Measurements from ENCODE around the gene REEP6.
A peak's percentile ranks its signal among the peaks of the same experiment; 100 is the strongest.

Gene REEP6

DNA sequence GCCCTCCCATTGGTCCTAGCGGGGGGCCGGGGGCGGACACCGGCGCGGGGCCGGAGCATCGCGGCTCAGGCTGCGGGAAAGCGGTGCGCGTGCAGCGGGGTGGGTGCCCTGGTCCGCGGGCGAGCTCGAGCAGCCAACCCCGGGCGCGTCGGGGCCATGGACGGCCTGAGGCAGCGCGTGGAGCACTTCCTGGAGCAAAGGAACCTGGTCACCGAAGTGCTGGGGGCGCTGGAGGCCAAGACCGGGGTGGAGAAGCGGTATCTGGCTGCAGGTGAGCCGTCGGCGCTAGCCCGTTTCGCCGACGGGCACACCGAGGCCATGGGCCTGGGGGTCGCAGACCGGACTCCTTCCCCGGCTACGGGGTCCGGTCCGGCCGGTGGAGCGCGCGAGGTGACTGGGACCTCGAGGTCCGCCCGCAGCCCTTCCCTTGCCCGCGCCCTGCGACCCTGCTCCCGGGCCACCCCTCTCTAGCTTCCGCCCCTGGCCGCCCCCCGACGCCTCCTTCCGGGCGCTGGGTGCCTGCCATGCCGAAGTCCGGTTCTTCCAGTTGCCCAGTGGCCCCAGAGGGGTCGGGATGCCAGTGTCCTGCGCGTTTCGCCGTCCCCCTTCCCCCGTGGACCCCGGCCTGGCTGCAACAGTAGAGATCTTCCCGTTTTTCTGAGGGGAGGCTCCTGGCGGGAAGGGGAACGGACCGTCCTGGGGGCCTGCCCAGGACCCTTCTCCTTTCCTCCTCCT is at the start of gene REEP6:
REEP6 (plus strand) TSS at position 68 of the 735 bp plus-strand sequence; CDS start at position 157, 89 bp downstream.
- no peak for DNase-seq

DNA sequence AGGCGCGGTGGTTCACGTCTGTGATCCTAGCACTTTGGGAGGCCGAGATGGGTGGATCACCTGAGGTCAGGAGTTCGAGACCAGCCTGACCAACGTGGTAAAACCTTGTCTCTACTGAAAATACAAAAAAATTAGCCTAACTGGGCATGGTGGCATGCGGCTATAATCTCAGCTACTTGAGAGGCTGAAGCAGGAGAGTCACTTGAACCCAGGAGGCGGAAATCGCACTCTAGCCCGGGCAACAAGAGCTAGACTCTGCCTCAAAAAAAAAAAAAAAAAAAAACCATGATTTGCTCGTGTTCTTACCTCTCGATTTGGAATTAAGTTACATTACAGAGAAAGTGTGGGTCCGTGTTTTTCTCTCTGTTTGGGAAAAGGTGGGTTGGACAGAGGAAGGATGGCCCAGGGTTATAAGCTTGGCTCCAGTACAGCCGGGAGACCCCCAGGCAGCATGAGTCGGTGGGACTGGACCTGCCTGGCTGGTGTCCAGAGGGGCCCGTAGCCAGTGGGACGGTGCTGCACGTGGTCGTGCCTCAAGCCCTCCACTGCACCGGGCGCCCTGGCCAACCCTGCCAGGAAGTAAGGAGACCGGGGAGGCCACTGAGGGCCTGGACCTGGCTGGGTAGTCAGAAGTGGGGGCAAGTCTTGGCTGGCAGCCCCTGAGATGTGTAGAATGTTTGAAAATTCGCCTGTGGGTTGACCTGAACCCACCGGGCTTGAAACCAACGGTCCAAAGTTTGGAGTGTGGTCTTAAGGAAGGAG is 49.1 kb upstream of the REEP6 start:
- no peak for DNase-seq

DNA sequence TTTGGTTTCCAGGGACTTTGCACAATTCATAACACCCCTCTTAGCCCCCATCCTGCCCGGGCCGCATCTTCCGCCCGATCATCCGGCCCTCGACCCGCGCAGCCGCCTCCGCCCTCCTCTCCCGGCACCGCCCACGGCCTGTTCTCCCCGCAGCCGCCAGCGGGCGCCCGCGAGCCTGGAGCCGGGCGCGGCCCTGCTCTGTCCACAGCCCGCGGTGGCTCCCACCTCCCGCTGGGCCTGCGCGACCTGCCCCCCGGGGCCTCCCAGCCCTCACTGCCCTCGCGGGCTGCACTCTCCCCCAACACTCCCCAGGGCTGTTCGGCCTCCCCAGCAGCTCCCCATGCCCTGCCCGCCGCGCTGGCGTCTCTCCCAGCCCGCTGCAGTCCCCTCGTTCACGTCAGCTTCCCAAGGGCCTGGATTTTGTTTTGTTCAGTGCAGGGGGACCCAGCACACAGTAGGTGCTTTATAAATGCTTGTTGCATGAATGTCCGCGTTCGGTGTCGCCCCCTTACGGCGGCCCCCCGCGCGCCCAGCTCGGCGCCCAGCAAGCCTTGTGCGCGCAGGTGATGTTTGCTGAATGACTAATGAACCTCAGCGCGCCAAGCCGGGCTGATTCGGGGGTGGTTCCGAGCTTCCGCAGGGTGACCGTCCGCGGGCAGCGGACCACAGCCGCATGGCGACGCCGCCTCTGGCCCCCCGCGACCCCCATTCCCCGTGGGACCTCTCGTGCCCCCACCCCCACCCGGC is 45.6 kb upstream of the REEP6 start:
- peak; percentile 27 for DNase-seq

DNA sequence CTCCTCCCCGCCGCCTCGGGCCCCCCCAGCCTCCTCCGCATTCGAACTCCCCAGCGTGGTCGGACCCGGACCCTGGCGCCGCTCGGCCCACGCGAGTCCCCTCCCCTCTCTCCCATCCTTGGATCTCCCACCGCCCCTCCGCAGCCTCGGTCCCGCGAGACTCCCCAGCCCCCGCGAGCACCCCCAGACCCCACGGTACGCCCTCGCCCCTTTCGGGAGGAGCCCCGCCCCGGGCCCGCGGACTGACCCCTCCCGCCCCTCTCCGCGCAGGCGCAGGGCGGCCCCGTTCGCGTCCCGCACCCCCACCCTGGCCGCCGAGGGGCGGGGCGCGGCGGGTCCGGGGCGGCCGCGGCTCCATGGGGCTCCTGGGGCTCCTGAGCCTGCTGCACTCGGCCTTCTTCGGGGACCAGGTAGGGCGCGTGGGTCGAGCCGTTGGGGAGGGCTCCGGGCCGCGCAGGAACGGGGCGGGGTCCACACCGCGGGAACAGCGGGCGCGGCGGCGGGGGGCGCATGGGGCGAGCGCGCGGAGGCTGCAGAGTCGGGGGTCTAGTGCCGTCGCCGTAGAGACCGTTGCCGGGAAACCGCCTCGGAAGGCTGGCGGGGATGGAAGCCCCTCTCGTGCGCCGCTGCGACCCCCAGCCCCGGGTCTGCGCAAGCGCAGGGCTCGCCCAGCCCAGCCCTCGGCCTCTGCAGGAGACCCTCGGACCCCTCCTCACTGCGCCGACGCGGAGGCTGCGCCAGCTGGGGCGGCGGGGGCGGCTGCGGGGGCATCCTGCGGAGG is 44.9 kb upstream of the REEP6 start:
- DNase-seq, result peak; percentile 25

DNA sequence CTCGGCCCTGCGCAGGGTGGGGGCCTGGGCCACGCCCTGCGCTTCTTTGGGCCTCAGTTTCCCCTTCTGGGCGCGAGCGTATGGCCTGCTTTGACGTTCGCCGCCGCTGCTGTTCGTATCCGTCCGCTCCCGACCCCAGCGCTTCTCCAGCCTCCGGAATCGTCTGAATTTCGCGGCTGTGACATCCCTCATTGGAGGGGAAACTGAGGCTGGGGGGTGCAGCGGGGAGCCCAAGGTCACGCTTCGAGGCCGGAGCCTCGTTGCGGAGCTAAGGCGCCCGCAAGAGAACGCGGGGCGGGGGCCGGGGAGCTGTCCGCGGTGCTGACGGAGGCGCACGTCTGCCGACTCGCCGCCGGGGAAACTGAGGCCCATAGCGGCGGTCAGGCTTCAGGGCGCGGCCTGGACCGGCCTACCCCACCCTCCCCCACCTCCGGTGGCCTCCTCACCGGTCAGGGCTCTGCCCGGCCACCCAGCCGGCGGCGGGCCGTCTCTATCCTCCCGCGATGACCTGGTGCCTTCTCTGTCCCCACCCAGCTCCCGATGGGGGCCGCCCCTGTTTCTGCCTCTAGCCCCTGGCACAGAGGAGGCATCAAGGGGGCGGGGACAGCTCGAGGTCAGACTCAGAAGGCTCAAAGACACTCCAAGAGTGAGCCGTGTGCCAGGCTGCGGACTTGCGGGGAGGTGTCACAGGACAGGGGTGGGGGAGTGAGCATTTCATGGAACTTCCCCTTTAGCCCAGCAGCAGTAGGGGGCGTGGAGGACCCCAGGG is 44.1 kb upstream of the REEP6 start:
- DNase-seq, result no peak

DNA sequence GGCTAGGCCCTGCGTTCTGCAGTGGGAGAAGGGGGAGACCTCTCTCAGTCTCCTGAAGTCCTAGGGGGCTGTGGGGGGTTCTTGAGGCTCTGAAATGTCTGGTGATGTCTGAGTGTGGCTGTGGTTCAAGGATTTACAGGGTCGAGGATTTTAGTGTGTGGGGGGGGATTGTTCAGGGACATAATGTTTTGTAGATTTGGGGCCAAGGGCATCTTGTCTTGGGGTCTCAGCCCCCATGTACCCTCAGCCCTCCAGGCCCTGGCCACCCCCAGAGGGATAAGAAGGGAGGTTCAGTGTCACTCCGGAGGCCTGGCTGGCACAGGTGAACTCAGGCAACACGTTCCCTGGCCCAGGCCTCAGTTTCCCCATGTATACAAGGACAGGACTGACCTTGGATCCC is 43.5 kb upstream of the REEP6 start:
- DNase-seq, result no peak

DNA sequence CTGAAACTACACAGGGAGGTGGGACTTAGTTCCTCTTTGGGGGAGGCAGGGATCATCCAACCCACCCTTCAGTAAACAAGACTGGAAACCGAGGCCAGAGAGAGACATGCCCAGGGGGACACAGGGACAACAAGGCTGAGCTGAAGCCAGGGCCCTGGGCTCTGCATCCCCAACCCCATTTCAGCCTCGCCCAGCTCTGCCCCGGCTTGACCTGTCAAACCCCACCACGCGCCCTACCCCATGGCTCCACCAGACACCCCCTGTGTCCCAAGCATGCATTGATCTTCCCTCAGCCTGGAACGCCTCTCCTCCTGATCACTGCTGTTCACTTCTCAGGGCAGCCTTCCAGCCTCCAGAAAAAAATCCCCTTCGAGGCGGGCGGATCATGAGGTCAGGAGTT is 43.0 kb upstream of the REEP6 start:
- DNase-seq, result no peak

DNA sequence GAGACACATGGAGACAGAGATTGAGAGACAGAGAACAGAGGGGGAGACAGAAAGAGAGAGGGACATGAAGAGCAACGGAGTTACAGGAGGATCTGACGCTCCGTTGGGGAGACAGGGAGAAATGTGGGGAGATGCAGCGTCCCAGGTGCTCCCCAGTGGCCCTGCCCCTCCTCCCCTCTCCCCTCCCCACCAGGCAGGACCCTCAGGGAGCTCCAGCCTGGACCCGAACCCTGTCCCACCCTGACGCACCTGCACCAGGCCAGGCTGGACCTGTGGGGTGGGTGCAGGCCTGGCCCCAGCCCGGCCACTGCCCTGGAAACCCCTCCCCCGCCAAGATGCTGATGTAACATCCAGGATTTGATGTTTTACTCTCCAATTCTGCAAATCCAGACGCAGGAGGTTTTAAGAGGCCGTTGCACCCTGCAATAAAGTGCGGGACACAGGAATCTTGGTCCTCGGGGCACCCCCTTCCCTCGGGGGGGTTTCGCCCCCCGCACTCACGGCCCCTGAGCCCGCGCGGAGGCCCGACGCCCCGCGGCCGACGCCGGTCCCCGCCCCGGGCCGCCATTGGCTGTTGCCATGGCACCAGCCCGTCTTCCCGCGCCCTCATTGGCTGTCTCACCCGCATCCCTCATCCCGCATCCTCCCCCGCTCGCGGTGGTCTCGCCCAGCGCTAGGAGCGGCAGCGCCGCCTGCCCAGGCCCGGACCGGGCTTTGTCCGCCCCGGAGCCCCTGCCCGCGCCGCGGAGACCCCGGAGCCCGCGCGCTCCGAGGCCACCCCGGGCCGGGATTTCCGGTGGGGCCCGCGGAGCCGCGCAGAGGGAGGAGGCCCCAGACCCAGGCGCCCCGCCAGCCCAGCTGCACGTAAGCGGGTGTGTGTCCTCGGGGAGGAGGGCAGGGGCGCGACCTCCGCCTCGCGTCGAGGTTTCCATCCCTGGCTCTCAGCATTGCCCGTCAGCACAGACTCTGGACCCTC is 41.2 kb upstream of the REEP6 start, which contains the start of gene APC2:
APC2 (plus strand) TSS at position 655 of the 976 bp plus-strand sequence. CDS start 2,881 bp downstream, outside the sequence.
- no peak for DNase-seq

DNA sequence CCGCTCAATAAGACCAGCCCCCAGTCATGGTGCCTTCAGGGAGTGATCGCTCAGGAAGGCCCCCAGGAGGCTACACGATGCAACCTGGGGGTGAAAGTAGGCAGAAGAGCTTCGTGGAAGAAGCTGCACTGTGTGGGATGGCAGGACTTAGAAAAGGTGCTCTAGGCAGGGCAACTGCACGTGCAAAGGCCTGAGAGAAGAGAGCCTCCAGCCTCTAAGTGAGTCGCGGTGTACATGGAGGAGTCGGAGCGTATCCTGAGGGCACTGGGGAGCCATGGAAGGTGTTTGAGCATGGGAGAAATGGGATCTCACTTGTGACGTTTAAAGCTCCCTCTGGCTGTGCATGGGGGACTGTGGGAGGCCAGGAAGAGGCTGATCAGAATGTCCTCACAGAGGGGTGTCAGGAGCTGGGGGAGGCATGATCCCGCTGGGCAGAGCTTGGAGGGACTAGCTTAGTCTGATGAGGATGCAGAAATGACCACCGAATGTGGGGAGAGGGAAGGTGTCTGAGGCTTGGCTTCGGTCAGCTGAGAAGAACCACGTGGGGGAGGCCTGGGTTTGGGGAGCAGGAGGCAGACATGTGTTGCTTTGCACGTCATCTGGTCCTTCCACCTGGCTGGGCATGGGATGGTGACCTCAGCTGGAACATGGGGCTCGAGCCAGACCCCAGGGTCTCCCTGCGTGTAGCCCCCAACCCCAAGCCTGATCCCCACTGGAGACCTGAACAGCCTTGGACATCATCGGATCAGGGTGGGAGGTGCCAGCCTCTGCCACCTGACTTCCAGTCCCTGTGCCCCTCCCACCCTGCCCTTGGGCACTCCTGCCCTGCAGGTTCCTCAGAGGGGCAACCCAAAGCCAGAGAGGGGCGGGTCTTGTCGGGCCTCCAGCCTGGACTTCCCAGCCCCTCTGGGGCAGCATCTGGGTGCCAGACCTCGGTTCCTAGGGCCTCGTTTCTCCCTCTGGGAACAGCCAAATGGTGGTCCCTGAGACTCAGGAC is 39.9 kb upstream of the REEP6 start:
- no peak for DNase-seq

DNA sequence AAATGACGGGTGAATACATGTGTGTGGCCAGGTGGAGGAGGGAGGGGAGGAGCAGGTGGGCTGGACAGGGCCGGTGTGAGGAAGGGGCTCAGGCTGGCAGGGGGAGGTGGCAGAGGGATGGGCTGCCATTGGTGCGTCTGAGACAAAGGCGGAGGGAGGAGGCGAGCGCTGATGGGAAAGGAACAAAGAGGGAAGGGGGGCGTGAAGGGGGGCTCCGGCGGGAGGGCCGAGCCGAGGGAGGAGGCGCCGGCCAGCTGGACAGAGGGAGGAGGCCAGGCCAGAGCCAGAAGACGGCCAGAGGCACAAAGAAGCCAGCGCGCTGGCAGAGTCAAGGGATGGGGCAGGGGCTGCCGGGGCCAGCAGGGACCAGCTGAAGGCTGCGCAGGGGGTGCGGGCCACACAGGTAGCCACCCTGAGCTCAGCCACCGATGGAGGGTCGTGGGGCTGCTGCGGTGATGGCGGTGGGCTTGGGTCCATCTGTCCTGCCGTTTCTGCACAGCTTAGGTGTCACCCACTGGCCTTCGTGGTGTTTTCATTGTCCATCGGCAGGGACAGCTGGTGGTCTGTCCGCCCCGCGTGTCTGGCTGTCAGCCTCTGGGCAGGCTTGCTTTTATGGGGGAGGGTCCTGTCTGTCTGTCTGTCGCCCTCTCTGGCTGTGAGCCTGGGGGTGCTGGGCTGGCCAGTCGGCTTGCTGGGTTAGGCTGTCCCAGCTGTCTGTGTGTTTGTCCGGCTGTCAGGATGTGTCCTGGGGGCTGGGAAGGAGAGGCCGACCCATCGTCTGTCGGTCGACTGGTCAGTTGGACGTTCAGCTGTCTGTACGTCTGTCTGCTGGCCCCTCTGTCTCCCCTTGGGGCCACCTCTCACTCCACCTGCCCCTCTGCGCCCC is 38.8 kb upstream of the REEP6 start:
- no peak for DNase-seq

DNA sequence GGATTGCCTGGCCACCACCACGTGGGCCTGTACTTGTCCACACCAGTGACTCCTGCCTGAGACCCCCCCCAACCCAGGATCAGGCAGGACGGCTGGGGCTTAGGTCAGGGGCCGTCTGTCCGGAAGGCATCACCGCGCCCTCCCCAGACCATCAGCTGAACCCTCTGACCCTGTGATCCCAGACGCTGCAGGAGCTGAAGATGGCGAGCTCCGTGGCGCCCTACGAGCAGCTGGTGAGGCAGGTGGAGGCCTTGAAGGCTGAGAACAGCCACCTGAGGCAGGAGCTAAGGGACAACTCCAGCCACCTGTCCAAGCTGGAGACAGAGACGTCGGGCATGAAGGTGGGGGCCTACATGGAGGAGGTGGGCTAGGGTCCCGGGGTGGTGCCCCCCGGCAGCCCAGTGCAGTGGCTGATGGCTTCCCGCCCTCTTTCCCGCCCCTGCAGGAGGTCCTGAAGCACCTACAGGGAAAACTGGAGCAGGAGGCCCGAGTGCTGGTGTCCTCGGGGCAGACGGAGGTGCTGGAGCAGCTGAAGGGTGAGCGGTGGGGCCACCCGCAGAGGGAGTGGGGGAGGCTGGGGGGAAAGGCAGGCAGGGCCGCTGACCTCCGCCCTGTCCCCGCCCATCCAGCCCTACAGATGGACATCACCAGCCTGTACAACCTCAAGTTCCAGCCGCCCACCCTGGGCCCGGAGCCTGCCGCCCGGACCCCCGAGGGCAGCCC is 38.0 kb upstream of the REEP6 start:
- DNase-seq, result no peak

DNA sequence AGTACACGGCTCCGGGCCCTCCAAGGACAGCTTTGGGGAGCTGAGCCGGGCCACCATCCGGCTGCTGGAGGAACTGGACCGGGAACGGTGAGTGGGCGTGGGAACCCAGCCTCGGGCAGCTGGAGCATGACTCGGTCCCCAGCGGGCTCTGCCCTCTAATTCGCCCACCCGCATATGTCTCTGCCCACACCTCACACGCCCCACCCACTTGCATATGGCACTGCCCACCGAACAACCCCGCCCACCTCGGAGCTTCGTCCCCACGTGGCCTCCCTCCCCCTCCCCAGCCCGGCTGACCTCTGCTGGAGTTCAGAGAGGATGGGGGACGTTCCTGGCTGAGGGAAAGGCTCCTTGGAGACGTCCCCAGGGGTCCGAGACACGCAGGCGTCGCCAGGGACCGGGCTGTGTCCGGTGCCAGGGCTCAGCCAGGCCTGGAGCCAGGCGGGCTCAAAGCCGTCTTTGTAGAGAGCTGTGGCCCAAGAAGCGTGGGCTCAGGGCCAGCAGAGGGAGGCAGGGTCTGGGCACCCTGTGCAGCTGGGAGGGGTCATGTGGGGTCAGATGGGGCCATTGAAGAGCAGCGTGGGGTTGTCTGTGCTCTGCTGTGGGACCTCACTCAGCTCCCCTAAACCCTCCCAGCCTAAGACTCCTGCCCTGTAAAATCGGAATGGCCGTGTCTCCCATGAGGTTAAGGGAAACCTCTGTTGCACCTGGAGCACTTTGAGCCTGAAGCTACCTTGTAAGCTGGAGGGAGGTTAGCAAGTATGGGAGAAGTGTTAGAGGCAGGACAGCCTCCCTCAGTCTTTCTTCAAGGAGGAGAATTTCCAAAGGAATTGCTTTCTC is 37.2 kb upstream of the REEP6 start:
- DNase-seq, result peak; percentile 38

DNA sequence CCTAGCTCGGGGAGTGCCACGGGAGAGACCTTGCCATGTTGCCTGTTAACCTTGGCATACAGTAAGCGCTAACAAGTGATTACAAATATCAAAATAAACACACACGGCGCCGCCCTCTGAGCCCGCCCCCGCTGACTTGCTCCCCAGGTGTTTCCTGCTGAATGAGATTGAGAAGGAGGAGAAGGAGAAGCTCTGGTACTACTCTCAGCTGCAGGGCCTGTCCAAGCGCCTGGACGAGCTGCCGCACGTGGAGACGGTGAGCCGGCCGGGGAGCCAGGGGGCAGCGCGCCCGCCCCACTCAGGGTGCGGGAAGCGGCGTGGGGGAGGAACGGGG is 36.0 kb upstream of the REEP6 start:
- DNase-seq, result no peak

DNA sequence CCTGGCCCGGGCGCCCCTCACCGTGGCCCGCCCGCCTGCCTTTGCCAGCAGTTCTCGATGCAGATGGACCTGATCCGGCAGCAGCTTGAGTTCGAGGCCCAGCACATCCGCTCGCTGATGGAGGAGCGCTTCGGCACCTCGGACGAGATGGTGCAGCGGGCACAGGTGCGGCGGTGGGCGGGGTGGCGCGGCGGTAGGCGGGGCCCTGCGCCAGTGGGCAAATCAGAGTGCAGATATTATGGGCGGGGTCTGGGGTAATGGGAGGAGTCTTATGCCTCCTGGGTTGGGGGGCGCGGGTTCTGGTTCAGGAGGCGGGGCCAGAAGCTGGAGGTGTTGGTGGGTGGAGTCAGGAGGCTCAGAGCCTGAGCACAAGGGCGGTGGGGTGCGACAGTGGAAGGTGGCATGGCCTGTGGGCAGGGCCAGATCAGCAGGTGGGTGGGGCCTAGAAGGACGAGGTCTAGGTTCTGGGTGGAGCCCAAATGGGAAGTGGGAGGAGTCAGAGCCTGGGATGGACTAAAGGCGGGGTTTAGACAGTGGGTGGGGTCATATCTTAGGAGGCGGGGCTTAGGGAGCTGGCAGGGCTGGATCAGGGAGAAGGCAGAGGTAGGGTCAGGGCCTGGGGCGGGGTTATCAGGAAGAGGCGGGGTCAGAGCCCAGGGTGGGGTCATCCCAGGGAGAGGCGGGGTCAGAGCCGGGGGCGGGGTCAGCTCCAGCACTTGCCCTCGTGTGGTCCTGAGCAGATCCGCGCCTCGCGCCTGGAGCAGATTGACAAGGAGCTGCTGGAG is 35.5 kb upstream of the REEP6 start:
- peak; percentile 21 for DNase-seq

DNA sequence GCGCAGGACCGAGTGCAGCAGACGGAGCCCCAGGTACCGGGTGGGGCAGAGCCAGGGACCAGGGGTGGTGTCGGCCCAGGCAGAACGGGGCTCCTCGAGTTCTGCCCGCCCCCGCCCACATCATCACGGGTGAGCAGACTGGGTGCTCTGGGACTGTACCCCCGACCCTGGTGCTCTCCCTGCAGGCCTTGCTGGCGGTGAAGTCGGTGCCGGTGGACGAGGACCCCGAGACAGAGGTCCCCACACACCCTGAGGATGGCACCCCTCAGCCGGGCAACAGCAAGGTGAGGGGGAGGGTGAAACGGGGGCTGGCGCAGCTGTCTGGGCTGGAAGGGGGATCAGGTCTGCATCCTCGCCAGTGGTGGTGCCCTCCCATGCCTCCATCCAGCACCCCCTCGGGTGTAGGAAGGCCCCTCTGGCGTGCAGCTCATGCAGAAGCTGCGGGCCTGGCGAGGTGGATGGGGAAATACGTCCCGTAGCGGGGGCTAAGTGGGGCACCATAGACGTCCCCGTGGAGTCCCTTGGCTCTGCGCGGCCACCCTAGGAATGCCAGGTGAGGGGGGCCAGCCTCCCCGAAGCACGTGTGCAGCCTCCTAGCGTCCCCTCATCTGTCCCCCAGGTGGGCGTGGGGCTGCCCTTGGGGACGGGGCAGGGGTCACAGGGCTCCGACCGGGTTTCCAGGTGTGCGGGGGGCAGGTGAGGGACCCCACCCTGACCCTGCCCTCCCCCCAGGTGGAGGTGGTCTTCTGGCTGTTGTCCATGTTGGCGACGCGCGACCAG is 34.7 kb upstream of the REEP6 start:
- no peak for DNase-seq
